K562 (cell line): ENCODE data around the gene SLC6A14.

Source experiments
- BHLHE40 ChIP-seq: IDR thresholded peaks from 2 replicates; pipeline ENCODE4 v1.6.1; 2011; ENCODE audit warnings: low read length, improper control_type of control experiment
- CREB1 ChIP-seq, 2 experiments: sonication (generic) in 1 of 2; formaldehyde crosslinking in 1 of 2; IDR thresholded peaks; 2 replicates each; pipeline versions ENCODE4 v1.6.1 to v1.8.0; 2012 to 2022; ENCODE audit warnings: inconsistent platforms in 1 of 2, mild to moderate bottlenecking in 1 of 2, missing genetic modification reagents in 1 of 2, moderate library complexity in 1 of 2
- CTCF ChIP-seq, 3 experiments: IDR thresholded peaks in 2 of 3; conservative IDR thresholded peaks in 1 of 3; 2 replicates each; pipeline ENCODE4 v1.5.1; 2011 to 2012; ENCODE audit warnings: low read length in 3 of 3, mild to moderate bottlenecking in 3 of 3, control low read depth in 2 of 3, improper control_type of control experiment in 1 of 3, inconsistent platforms in 1 of 3, low read depth in 1 of 3, mixed read lengths in 1 of 3, moderate library complexity in 1 of 3; ENCODE audit not compliant: insufficient read depth in 2 of 3
- NR2C2 ChIP-seq, 2 experiments: fragments of 200-800 bp in 1 of 2; sonication (Bioruptor generic) in 1 of 2; sonication (generic) in 1 of 2; formaldehyde crosslinking in 1 of 2; IDR thresholded peaks; 2 replicates each; pipeline versions ENCODE4 v1.6.1 to v1.8.0; 2016 to 2022; ENCODE audit warnings: mild to moderate bottlenecking in 1 of 2, missing compliant biosample characterization in 1 of 2, missing genetic modification characterization in 1 of 2, missing genetic modification reagents in 1 of 2
- SETDB1 ChIP-seq: IDR thresholded peaks from one replicate; pipeline ENCODE4 v1.6.1; 2012; ENCODE audit warnings: low read length, control low read depth, inconsistent platforms
- TARDBP ChIP-seq: fragments of 450-650 bp; IDR thresholded peaks from 2 replicates; pipeline ENCODE4 v1.6.1; 2016
- ZKSCAN8 ChIP-seq: fragments of 200-800 bp; sonication (Bioruptor generic); IDR thresholded peaks from 2 replicates; pipeline ENCODE4 v1.6.1; 2016; ENCODE audit warnings: missing genetic modification characterization, missing compliant biosample characterization
- ZNF23 ChIP-seq: fragments of 250-450 bp; sonication (Bioruptor Pico); IDR thresholded peaks from 2 replicates; pipeline ENCODE4 v1.4.0; 2020; ENCODE audit warnings: mild to moderate bottlenecking
- ZNF384 ChIP-seq: IDR thresholded peaks from 2 replicates; pipeline ENCODE4 v1.6.1; 2012; ENCODE audit warnings: low read depth, low read length, improper control_type of control experiment
- ZNF79 ChIP-seq: fragments of 250-450 bp; sonication (Bioruptor Pico); IDR thresholded peaks from 2 replicates; pipeline ENCODE4 v1.4.0; 2020; ENCODE audit warnings: low read depth, mild to moderate bottlenecking, moderate library complexity
- TF ChIP-seq, protein P1 (sequence below): fragments of 450-650 bp; IDR thresholded peaks from 2 replicates; pipeline ENCODE4 v1.6.1; 2016; ENCODE audit warnings: borderline replicate concordance

DNA sequence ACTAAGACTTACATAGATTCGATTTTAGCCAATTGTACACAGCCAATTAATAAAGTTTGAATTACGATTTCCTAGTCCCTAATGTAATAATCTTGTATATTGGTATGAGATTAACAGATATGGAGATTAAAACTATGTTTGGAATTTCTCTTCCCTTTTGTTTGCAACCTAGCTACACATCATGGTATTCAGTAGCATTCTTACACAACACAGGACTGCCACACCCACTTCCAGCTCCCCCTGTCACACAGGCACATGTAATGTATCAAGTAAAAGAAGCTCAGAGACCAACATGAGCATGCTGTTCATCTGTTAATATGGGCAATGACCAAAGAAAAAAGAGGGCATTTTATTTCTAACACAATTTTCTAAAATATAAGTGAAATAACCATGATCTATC, 12.8 kb downstream of the SLC6A14 start:
- TF ChIP-seq CTCF (IDR thresholded peaks at IDR 0.05 in 2 of 3, conservative IDR thresholded peaks at IDR 0.05 in 1 of 3; ENCODE audit: insufficient read depth in 2 of 3, low read depth in 1 of 3, low read length in 3 of 3) (no peak), ZNF23 (no peak), CREB1 (IDR thresholded peaks at IDR 0.05) (no peak), CREB1 (CRISPR knock-in tag; IDR thresholded peaks at IDR 0.05) (no peak), BHLHE40 (no peak), ZKSCAN8 (CRISPR knock-in tag) (no peak), TARDBP (no peak), NR2C2 (CRISPR knock-in tag; IDR thresholded peaks at IDR 0.05) (no peak), NR2C2 (tag; IDR thresholded peaks at IDR 0.05) (no peak), ZNF384 (no peak), SETDB1 (no peak), ZNF79 (CRISPR knock-in tag) (no peak)
- TF ChIP-seq, protein P1, sequence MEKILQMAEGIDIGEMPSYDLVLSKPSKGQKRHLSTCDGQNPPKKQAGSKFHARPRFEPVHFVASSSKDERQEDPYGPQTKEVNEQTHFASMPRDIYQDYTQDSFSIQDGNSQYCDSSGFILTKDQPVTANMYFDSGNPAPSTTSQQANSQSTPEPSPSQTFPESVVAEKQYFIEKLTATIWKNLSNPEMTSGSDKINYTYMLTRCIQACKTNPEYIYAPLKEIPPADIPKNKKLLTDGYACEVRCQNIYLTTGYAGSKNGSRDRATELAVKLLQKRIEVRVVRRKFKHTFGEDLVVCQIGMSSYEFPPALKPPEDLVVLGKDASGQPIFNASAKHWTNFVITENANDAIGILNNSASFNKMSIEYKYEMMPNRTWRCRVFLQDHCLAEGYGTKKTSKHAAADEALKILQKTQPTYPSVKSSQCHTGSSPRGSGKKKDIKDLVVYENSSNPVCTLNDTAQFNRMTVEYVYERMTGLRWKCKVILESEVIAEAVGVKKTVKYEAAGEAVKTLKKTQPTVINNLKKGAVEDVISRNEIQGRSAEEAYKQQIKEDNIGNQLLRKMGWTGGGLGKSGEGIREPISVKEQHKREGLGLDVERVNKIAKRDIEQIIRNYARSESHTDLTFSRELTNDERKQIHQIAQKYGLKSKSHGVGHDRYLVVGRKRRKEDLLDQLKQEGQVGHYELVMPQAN = no peak
